Measurements from ENCODE around the gene PDE4B. TPM values are rescaled to one million over a fixed set of nuclear protein-coding genes. Genes with fewer than 3 reads are reported as not detected.

PDE4B gene
- total and polyA plus RNA-seq, 12 donors = 2.0 to 63.2 (median 15.3) TPM

- no peak overlapping the region for H3K27ac ChIP-seq
- H3K4me1 ChIP-seq = peaks cover 0 to 28% (median 3%) of the 10 kb centered on the region in 9 donors
- ATAC-seq = peak in 1 of 8 donors; percentile 25
- no peaks in the 10 kb centered on the region for H3K27me3 ChIP-seq
- no peak for DNase-seq
- H3K4me3 ChIP-seq = no peak overlapping the region
- H3K9me3 ChIP-seq = peaks cover 0 to 5% (median 0%) of the 10 kb centered on the region in 11 donors
- no peaks in the 10 kb centered on the region for H3K36me3 ChIP-seq
- 88 to 89% methylated on average over 6 of the region's 6 CpGs for WGBS, 2 donors
- TF ChIP-seq CTCF (IDR thresholded peaks at IDR 0.05) = no peak
- intact Hi-C loops (cut with DNase I) = no loop called here
Measured at GRCh38 chr1:66311628-66312027, 518.9 kb downstream of the PDE4B start.

- Histone ChIP-seq H3K36me3 (no peaks in the 10 kb centered on the region), H3K27ac (no peak overlapping the region), H3K9me3 (peaks cover 0 to 5% (median 0%) of the 10 kb centered on the region in 11 donors), H3K27me3 (no peaks in the 10 kb centered on the region), H3K4me1 (peaks cover 0 to 34% (median 9%) of the 10 kb centered on the region in 9 donors), H3K4me3 (no peak overlapping the region)
- no peak for DNase-seq
- no peak for ATAC-seq
- intact Hi-C loops (cut with DNase I) = no loop called here
- 74 to 76% methylated on average over 4 of the region's 4 CpGs for WGBS, 2 donors
- no peak for TF ChIP-seq CTCF (IDR thresholded peaks at IDR 0.05)
Measured at GRCh38 chr1:66312271-66312990, 519.7 kb downstream of the PDE4B start.

GRCh38 chr1:66313429-66313828 is 520.7 kb downstream of the PDE4B start:
- peaks cover 0 to 5% (median 0%) of the 10 kb centered on the region in 11 donors for H3K9me3 ChIP-seq
- peak overlapping the region in 1 of 10 donors; percentile 26 for H3K27ac ChIP-seq
- ATAC-seq (no peak), DNase-seq (no peak)
- TF ChIP-seq CTCF (IDR thresholded peaks at IDR 0.05) = no peak
- peaks cover 0 to 34% (median 9%) of the 10 kb centered on the region in 9 donors for H3K4me1 ChIP-seq
- intact Hi-C loops (cut with DNase I) = no loop called here
- no peak overlapping the region for H3K4me3 ChIP-seq
- no peaks in the 10 kb centered on the region for H3K27me3 ChIP-seq
- no peaks in the 10 kb centered on the region for H3K36me3 ChIP-seq

GRCh38 chr1:66315671-66316070 is 523.0 kb downstream of the PDE4B start:
- Histone ChIP-seq H3K9me3 (peaks cover 0 to 5% (median 0%) of the 10 kb centered on the region in 11 donors), H3K36me3 (no peaks in the 10 kb centered on the region), H3K4me3 (no peak overlapping the region), H3K4me1 (peaks cover 0 to 34% (median 9%) of the 10 kb centered on the region in 9 donors), H3K27me3 (no peaks in the 10 kb centered on the region), H3K27ac (peak overlapping the region in 2 of 10 donors; percentile 4 to 54)
- DNase-seq (no peak), ATAC-seq (peak in 2 of 8 donors; percentile 9 to 39)
- no peak for TF ChIP-seq CTCF (IDR thresholded peaks at IDR 0.05)
- 86 to 91% methylated on average over 4 of the region's 4 CpGs for WGBS, 2 donors
- intact Hi-C loops (cut with DNase I) = no loop called here
